GM18502 (cell line): ENCODE results near the gene USH2A.

Experiments
- ATAC-seq: cut with Tn5 transposase; IDR thresholded peaks from one replicate; pipeline ENCODE4 v1.9.1; 2021; ENCODE audit warnings: mild to moderate bottlenecking; ENCODE audit not compliant: unreplicated experiment, poor library complexity

USH2A gene

GRCh38 chr1:216005916-216006315 is 417.3 kb downstream of the USH2A start:
- ATAC-seq = peak; percentile 100

GRCh38 chr1:215992620-215993019 is 430.6 kb downstream of the USH2A start:
- ATAC-seq = peak; percentile 71

DNA sequence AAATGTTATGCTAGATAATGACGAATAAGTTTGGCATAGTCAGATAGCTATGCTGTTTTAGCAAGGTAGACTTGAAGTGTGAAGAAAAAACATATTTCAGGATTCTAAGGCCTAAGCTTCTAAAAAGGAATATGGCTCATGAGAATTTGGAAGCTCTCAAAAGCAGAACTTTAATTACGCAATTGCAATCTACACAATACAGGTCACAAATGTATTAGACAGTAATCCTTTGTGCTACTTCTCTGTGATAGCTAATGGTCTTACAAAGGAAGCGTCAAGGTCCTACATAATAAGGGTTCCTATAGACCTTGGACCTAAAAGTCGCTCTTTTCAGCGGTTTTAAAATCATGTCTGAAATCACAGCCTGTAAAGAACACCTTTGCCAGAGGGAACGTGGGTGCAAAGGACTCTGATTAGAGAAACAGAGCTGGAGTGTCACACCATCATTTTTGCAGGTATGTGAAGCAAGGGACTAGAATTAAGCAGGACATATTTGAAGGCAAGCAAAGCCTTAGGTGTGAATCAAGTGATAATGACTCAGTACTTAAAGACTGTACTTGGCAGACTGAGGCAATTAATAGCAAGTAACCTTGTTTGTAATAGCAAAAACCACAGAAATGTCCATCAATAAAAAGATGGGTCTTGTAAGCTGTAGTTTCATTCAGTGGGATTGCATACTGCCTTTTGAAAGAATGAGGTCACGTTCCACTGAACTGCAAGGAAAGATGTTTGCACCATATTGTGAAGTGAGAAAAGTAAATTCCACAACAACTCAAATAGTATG is 436.0 kb downstream of the USH2A start:
- ATAC-seq = no peak

DNA sequence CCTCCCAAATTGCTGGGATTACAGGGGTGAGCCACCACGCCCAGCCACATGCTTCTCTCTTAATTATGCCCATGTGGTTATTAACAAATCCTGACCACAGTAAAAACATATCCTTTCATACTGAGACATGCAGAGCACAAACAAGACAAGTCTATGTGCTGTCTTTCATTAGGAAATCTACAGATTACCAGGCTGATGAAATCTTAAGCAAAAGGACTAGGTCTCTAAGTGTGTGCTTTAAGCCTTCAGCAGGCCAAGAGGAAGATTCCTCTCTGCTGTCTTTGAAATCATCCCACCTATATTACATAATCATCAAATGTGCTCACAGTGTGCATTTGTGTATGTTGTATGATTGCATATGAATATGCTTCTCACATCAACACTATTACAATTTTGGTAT is 436.8 kb downstream of the USH2A start:
- ATAC-seq = no peak

DNA sequence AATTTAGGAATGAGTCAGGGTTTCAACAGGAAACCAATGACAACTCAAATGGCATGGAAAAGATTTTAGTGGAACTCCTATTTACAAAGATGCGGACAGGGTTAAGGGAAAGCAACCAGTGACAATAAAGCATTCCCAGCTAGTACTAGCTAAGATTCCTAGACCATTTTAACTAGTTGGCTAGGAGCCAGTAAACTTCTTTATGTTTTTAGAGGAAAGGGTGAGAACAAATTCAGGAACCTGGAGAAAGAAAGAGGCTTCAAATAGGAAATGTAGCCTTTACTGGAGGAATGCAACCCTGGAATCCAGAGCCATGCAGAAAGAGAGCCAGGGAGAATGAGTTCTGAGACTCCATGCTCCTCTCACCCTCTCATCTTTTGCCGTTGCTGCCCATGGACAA is 439.6 kb downstream of the USH2A start:
- no peak for ATAC-seq

DNA sequence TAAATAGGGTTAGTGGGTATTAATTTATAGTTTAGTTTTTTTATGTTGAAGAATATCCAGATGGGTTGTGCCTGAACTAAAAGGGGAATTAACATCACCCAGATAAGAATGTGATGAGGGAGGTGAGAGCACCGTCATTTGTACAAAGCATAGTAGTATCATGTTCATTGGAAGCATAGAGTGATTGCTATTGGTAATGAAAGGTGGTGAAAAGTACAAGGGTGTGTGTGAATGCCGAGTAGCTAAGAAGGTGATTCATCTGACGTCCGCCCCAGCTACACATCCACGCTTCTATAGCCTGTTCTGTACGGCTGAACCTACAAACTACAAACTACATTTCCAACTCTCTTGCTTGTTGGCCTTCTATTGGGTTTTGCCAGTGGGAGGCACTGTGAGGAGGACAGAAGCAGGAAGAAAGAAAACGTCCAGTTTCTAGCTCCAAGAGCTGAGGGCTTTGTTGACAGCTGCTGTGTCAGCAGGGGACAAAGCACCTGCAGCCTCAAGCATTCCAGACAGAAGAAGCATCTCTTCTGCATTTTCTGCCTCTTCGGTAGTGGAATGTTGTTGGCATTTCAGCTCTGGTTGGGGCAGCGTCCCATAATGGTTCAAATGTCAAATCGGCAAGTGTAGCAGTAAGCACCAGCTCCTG is 451.3 kb downstream of the USH2A start:
- ATAC-seq = no peak

DNA sequence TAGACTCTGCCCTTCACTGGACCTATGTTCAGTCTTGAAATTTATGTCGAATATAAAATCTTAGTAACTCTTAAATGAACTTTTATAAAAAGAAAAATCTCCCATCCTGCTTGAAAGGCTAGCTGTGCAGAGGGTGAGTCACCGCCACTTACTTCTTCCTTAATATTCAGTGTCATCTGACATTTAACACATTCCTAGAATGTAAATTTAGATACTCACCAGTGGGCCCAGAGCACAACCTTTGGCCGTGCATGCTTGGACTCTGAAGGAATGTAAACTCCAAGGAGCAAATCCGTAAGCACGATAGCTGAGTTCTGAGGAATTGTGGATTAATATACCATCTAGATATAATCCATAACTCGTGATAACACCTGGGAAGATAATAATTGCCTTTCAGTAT is 452.8 kb downstream of the USH2A start:
- no peak for ATAC-seq

DNA sequence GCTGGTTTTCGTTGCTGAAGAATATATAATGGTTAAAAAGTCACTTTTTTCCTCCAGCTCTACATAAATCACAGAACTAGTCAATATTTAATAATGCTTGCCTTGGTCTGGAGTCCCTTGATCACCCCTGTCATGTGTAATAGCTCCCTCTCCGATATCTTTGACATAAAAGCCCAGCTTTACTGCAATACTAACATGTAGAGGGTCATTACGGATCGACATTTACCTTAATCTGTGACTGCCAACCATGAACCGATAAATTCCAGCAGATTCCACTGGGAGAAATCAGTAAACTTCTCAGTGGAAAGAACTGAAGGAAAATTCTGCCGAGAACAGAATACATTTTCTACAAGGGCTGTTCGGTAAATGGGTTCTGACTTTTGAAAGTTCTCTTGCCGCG is 459.6 kb downstream of the USH2A start:
- ATAC-seq = no peak

- ATAC-seq = no peak
Observed at GRCh38 chr1:215963040-215963439, 460.2 kb downstream of the USH2A start.

DNA sequence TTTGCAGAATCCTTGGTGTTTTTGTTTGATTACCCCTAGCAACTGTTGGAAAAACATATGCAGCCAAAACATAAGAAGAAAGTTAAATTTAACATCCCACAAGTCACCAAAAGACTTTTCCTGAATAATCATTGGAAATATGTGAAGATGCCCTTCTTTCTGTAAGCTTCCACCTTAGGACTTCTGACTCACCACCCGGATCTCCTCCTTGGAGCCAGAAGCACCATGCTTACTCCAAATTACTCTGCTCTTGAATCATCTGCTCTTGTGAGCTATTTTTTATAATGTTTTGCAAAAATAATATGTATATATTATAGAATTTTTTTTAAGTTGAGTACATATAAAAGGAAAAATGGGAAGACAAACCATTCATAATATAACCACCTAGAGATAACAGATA is 464.4 kb downstream of the USH2A start:
- ATAC-seq = no peak

- no peak for ATAC-seq
Observed at GRCh38 chr1:215957663-215958062, 465.6 kb downstream of the USH2A start.

DNA sequence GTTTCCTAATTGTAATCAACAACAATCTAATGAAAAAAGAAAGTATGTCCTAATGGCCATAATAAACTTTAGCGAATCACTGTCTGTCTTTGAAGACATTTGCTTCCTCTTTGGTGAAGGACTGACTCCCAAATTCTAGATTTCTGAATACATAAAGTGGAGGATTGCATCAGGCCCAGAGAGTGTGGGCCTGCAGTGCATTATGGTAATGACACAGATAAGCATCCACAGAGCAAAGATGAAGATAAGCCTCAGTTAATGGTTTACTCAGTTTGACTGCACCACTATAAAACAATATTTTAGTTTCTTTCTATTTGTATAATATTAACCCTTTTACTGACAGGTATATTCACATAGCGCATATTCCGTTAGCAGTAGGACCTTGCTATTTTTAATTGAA is 490.7 kb downstream of the USH2A start:
- no peak for ATAC-seq

- ATAC-seq = no peak
Observed at GRCh38 chr1:215926670-215927069, 496.6 kb downstream of the USH2A start.

DNA sequence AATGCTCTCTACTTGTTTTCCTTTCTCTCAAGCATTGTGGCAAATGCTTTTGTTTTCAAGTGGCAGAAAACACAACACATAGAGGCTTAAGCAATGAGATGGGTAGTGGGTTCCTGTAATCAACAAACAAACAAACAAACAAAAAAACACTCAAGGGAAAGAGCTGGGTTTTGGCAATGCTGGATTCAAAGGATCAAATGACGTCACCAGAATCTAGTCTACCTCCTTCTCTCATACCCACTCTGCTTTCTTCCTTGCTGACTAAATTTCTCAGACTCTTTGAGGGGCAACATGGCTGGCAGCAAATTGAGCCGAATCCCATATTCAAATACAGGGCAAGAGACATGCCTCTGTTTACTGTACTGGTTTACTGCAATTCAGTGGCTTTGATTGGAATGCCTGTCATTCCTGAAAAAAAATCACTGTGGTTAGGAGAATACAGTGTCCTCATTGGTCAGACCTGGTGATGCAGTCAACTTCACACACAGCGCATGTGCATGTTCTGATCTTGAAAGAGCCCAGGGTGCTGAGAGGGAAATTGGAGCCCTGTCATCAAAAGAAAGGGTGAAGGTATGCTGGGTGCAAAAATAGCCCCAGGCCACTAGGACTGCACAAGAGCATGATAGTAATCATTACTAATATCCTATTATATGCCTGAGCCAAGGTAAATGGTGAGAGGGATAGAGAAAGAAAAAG is 500.0 kb downstream of the USH2A start:
- ATAC-seq = no peak

GRCh38 chr1:215911406-215911968 is 511.8 kb downstream of the USH2A start:
- no peak for ATAC-seq

DNA sequence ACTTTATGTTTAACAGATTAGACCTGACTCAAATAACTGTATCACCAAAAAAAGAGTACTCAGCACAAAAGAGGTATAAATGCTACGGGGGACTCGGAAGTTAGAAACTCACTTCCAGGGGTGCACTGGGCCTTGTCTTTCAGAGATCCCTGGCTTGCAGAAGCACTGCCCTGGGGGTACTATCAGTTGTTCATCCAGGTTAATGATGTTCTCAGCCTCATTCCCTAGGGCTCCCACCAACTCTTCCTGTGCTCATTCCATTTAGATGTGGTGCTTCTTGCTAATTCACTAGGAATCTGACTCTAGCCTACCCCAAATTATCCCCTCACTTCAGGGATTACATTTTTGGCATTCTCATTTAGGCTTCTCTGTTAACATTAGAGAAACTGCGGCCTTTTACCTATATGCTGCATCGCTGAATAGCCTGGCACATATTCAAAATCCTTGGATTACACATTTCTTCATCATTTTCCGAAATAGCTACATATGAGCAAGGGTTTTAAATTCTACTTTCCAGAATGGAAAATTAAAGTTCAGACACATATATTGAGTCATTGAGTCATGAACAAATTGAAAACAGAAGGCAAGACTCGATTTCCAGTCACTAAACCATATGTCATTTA is 517.6 kb downstream of the USH2A start:
- ATAC-seq = no peak

GRCh38 chr1:215900684-215901083 is 522.6 kb downstream of the USH2A start:
- ATAC-seq = no peak

DNA sequence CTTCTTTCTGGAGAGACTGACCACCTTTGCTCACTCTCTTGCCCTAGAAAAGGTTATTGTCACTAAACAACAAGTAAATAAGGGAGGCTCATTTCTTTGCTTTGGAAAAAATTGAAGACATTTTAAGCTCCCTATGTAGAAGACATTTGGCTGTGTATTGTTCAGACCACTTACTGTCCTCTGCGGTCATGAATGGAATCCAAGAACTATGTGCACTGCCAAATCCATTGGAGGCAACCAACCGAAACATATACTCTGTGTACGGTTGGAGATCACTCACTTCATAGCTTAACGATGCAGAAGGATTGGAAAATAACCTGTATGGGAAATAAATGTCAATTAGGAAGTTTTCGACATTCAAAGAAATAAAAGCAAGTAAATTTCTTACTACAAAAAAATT is 523.3 kb downstream of the USH2A start:
- no peak for ATAC-seq

- ATAC-seq = no peak
Observed at GRCh38 chr1:215895893-215896292, 527.4 kb downstream of the USH2A start.

DNA sequence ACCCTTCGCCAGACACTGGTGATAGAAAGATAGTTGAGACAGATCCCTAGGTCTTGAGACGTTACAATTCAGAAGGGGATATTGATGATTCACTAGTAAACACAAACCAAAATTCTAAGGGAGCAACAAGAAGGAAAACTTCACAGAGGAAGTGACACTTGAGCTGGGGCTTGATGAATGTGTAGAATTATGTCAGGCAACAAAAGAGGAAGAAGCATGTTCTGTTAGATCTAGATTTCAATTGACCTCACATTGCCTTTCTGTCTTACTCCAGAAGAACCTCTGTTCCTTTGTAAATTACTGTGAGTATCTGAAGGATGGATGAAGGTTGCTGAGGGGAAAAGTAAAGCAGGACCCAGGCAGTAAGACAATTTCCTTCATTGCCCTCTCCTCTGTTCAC is 528.0 kb downstream of the USH2A start:
- ATAC-seq = no peak

- ATAC-seq = no peak
Observed at GRCh38 chr1:215894617-215895016, 528.6 kb downstream of the USH2A start.
